ENCODE measurements around the gene BRD3.

Gene BRD3

GRCh38 chr9:134005381-134005780, 62.4 kb downstream of the BRD3 start:
- Histone ChIP-seq H3K27ac (ENCODE audit: low read depth, low read length, severe bottlenecking) (no peak overlapping the region), H3K4me1 (ENCODE audit: control insufficient read depth, insufficient read depth, low read length, poor library complexity, severe bottlenecking) (no peaks in the 10 kb centered on the region), H3K36me3 (ENCODE audit: control insufficient read depth, insufficient read depth, low read length) (no peaks in the 10 kb centered on the region), H3K9me3 (ENCODE audit: control insufficient read depth, low read length) (peaks cover 3% of the 10 kb centered on the region), H3K4me3 (ENCODE audit: extremely low read depth, insufficient read depth, low read length, poor library complexity, severe bottlenecking) (no peak overlapping the region)
- 90 to 92% methylated on average over 6 to 8 of the region's 8 CpGs for WGBS, 2 experiments (ENCODE audit: insufficient coverage in 2 of 2)

- H3K27ac ChIP-seq (ENCODE audit: low read depth, low read length, severe bottlenecking), result no peak overlapping the region
- H3K9me3 ChIP-seq (ENCODE audit: control insufficient read depth, low read length), result no peaks in the 10 kb centered on the region
- H3K4me3 ChIP-seq (ENCODE audit: extremely low read depth, insufficient read depth, low read length, poor library complexity, severe bottlenecking), result no peak overlapping the region
- H3K36me3 ChIP-seq (ENCODE audit: control insufficient read depth, insufficient read depth, low read length), result no peaks in the 10 kb centered on the region
- 84 to 88% methylated on average over 12 to 14 of the region's 14 CpGs for whole genome bisulfite sequencing, 2 experiments (ENCODE audit: insufficient coverage in 2 of 2)
- H3K4me1 ChIP-seq (ENCODE audit: control insufficient read depth, insufficient read depth, low read length, poor library complexity, severe bottlenecking), result no peaks in the 10 kb centered on the region
Measured at GRCh38 chr9:134004881-134005280, 62.9 kb downstream of the BRD3 start.

- H3K27ac ChIP-seq (ENCODE audit: low read depth, low read length, severe bottlenecking), result no peak overlapping the region
- WGBS, 2 experiments (ENCODE audit: insufficient coverage in 2 of 2), result 82 to 85% methylated on average over 20 of the region's 20 CpGs
- no peaks in the 10 kb centered on the region for H3K9me3 ChIP-seq (ENCODE audit: control insufficient read depth, low read length)
- H3K4me3 ChIP-seq (ENCODE audit: extremely low read depth, insufficient read depth, low read length, poor library complexity, severe bottlenecking), result no peak overlapping the region
- no peaks in the 10 kb centered on the region for H3K4me1 ChIP-seq (ENCODE audit: control insufficient read depth, insufficient read depth, low read length, poor library complexity, severe bottlenecking)
- H3K36me3 ChIP-seq (ENCODE audit: control insufficient read depth, insufficient read depth, low read length), result no peaks in the 10 kb centered on the region
Measured at GRCh38 chr9:134004131-134004873, 63.5 kb downstream of the BRD3 start.

- no peaks in the 10 kb centered on the region for H3K9me3 ChIP-seq (ENCODE audit: control insufficient read depth, low read length)
- H3K4me3 ChIP-seq (ENCODE audit: extremely low read depth, insufficient read depth, low read length, poor library complexity, severe bottlenecking), result no peak overlapping the region
- no peak overlapping the region for H3K27ac ChIP-seq (ENCODE audit: low read depth, low read length, severe bottlenecking)
- H3K36me3 ChIP-seq (ENCODE audit: control insufficient read depth, insufficient read depth, low read length), result no peaks in the 10 kb centered on the region
- WGBS, 2 experiments (ENCODE audit: insufficient coverage in 2 of 2), result 80 to 88% methylated on average over 1 of the region's 2 CpGs
- no peaks in the 10 kb centered on the region for H3K4me1 ChIP-seq (ENCODE audit: control insufficient read depth, insufficient read depth, low read length, poor library complexity, severe bottlenecking)
Measured at GRCh38 chr9:134003237-134003636, 64.6 kb downstream of the BRD3 start.

GRCh38 chr9:134002796-134003195, 65.0 kb downstream of the BRD3 start:
- Histone ChIP-seq H3K9me3 (ENCODE audit: control insufficient read depth, low read length) (no peaks in the 10 kb centered on the region), H3K36me3 (ENCODE audit: control insufficient read depth, insufficient read depth, low read length) (no peaks in the 10 kb centered on the region), H3K4me1 (ENCODE audit: control insufficient read depth, insufficient read depth, low read length, poor library complexity, severe bottlenecking) (no peaks in the 10 kb centered on the region), H3K4me3 (ENCODE audit: extremely low read depth, insufficient read depth, low read length, poor library complexity, severe bottlenecking) (no peak overlapping the region), H3K27ac (ENCODE audit: low read depth, low read length, severe bottlenecking) (no peak overlapping the region)
- 80 to 86% methylated on average over 1 of the region's 2 CpGs for WGBS, 2 experiments (ENCODE audit: insufficient coverage in 2 of 2)

DNA sequence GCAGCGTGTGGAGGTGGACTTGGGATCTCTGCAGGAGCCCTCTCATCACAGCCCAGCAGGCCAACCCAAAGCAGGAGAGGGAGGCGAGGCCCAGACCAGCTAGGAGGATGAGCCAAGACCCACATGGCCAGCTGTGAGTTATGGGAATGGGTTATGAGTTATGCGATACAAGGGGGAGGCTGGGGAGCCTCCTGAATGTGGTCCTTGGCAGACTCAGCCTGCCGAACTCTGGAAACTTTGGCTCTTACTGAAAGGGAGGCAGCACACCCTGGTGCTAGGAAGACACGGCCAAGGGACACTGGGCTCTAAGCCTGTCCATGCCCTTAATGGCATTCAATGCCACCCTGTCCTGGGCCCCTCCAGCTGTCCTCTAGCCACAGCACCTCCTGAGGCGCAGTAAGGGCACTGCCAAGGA, 68.0 kb downstream of the BRD3 start:
- H3K9me3 ChIP-seq (ENCODE audit: control insufficient read depth, low read length), result no peaks in the 10 kb centered on the region
- no peak overlapping the region for H3K27ac ChIP-seq (ENCODE audit: low read depth, low read length, severe bottlenecking)
- no peaks in the 10 kb centered on the region for H3K4me1 ChIP-seq (ENCODE audit: control insufficient read depth, insufficient read depth, low read length, poor library complexity, severe bottlenecking)
- H3K4me3 ChIP-seq (ENCODE audit: extremely low read depth, insufficient read depth, low read length, poor library complexity, severe bottlenecking), result no peak overlapping the region
- 82 to 89% methylated on average over 6 of the region's 6 CpGs for WGBS, 2 experiments (ENCODE audit: insufficient coverage in 2 of 2)
- H3K36me3 ChIP-seq (ENCODE audit: control insufficient read depth, insufficient read depth, low read length), result no peaks in the 10 kb centered on the region

GRCh38 chr9:133998915-133999595, 68.8 kb downstream of the BRD3 start:
- WGBS, 2 experiments (ENCODE audit: insufficient coverage in 2 of 2), result 95% methylated on average over 1 of the region's 1 CpG; no CpG with 5 or more reads in 1 of the 2 experiments
- Histone ChIP-seq H3K36me3 (ENCODE audit: control insufficient read depth, insufficient read depth, low read length) (no peaks in the 10 kb centered on the region), H3K4me3 (ENCODE audit: extremely low read depth, insufficient read depth, low read length, poor library complexity, severe bottlenecking) (no peak overlapping the region), H3K4me1 (ENCODE audit: control insufficient read depth, insufficient read depth, low read length, poor library complexity, severe bottlenecking) (no peaks in the 10 kb centered on the region), H3K9me3 (ENCODE audit: control insufficient read depth, low read length) (no peaks in the 10 kb centered on the region), H3K27ac (ENCODE audit: low read depth, low read length, severe bottlenecking) (no peak overlapping the region)

DNA sequence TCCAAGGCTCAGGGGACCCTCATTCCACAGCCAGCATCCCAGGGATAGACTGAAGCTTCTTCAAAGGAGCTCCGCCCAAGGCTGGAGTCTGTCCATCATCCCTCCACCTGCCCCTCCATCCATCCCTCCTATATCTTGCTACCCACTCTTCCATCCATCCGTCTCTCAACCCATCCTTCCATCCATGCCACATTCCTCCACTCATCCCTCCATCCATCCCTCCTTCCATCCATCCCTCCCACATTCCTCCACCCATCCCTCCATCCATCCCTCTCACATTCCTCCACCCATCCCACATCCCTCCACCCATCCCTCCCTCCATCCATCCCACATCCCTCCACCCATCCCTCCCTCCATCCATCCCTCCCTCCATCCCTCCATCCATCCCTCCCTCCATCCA, 70.2 kb downstream of the BRD3 start:
- no peak overlapping the region for H3K4me3 ChIP-seq (ENCODE audit: extremely low read depth, insufficient read depth, low read length, poor library complexity, severe bottlenecking)
- 86% methylated on average over 2 of the region's 2 CpGs for WGBS, 2 experiments (ENCODE audit: insufficient coverage in 2 of 2)
- H3K9me3 ChIP-seq (ENCODE audit: control insufficient read depth, low read length), result no peaks in the 10 kb centered on the region

GRCh38 chr9:133996531-133997520, 71.0 kb downstream of the BRD3 start:
- no peaks in the 10 kb centered on the region for H3K9me3 ChIP-seq (ENCODE audit: control insufficient read depth, low read length)
- H3K36me3 ChIP-seq (ENCODE audit: control insufficient read depth, insufficient read depth, low read length), result no peaks in the 10 kb centered on the region
- peaks cover 10% of the 10 kb centered on the region for H3K4me1 ChIP-seq (ENCODE audit: control insufficient read depth, insufficient read depth, low read length, poor library complexity, severe bottlenecking)
- no peak overlapping the region for H3K4me3 ChIP-seq (ENCODE audit: extremely low read depth, insufficient read depth, low read length, poor library complexity, severe bottlenecking)
- no peak overlapping the region for H3K27ac ChIP-seq (ENCODE audit: low read depth, low read length, severe bottlenecking)
- 77 to 80% methylated on average over 21 to 24 of the region's 24 CpGs for WGBS, 2 experiments (ENCODE audit: insufficient coverage in 2 of 2)

More for the DNA sequence above, 70.2 kb downstream of the BRD3 start:
- no peaks in the 10 kb centered on the region for H3K36me3 ChIP-seq (ENCODE audit: control insufficient read depth, insufficient read depth, low read length)
- H3K4me1 ChIP-seq (ENCODE audit: control insufficient read depth, insufficient read depth, low read length, poor library complexity, severe bottlenecking), result peaks cover 10% of the 10 kb centered on the region
- no peak overlapping the region for H3K27ac ChIP-seq (ENCODE audit: low read depth, low read length, severe bottlenecking)

DNA sequence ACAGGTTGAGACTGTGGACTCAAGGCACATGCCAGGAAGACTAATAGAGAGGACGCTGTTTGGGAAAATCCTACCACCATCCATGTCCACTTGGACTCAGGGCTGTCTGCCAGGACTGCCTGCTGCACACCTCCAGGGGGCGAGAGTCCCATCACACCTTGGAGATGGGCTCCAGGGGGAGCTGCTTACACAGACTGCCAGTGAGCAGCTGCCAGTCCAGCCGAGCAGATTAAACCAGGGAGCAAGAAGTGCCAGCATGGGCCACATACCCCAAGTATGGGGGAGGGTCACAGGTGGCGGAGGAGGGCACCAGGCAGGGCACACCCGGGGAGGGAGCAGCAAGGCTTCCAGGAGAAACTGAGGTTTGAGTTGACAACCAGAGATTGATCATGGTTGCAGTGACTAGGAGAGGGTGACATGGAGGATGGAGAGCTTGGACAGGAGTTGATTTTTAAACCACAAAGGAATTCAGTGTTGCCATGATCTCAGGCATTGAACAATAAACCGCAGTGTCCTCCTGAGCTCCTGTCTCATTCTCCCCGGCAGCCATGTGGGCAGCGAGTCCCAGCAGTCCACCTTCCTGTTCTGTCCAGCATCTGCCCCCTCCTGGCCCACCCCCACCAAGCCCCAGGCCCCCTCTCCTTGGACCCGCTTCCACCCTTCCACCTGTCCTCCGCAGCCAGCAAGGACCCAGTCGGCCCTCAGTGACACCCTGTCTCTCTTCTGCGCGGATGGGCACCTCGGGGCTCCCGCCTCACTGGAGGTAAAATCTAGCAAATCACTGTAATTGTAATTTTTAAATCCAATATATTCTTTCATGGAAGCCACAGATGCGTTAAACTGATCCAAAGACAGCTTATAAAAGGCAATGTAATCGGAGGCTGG, 72.6 kb downstream of the BRD3 start:
- Histone ChIP-seq H3K27ac (ENCODE audit: low read depth, low read length, severe bottlenecking) (no peak overlapping the region), H3K4me3 (ENCODE audit: extremely low read depth, insufficient read depth, low read length, poor library complexity, severe bottlenecking) (no peak overlapping the region), H3K9me3 (ENCODE audit: control insufficient read depth, low read length) (no peaks in the 10 kb centered on the region), H3K4me1 (ENCODE audit: control insufficient read depth, insufficient read depth, low read length, poor library complexity, severe bottlenecking) (peaks cover 15% of the 10 kb centered on the region), H3K36me3 (ENCODE audit: control insufficient read depth, insufficient read depth, low read length) (no peaks in the 10 kb centered on the region)
- WGBS, 2 experiments (ENCODE audit: insufficient coverage in 2 of 2), result 89 to 95% methylated on average over 12 to 14 of the region's 17 CpGs

All from mesodermal cell (in vitro differentiated cells).